Right lobe of liver (tissue), 6 donors: ENCODE results near the gene DERL3. TPM values are rescaled to one million over a fixed set of nuclear protein-coding genes. Genes with fewer than 3 reads are reported as not detected.
A peak's percentile ranks its signal among the peaks of the same experiment; 100 is the strongest.

Experiments
- ATAC-seq, 4 donors: fragments of 200-7000 bp; cut with Tn5 transposase; one replicate each; pipeline ENCODE4 v1.9.1; 2020; ENCODE audit warnings: mild to moderate bottlenecking in 4 of 4, moderate library complexity in 4 of 4
- DNase-seq, 3 donors: peaks; one replicate each; pipeline ENCODE4 v3.0.0-alpha.2; 2020
- H3K27ac ChIP-seq, 3 donors: fragments of 200-600 bp; one replicate each; pipeline ENCODE4 v1.8.0; 2022
- H3K27me3 ChIP-seq, 2 donors: fragments of 200-600 bp; one replicate each; pipeline ENCODE4 v1.8.0; 2022
- H3K36me3 ChIP-seq, 4 donors: fragments of 200-600 bp; sonication (generic) in 1 of 4; one replicate each; pipeline versions ENCODE4 v1.5.1 to v1.8.0; 2017 to 2022; ENCODE audit warnings: control low read depth in 1 of 4
- H3K4me1 ChIP-seq, 4 donors: fragments of 200-600 bp; sonication (generic) in 1 of 4; one replicate each; pipeline versions ENCODE4 v1.5.1 to v1.8.0; 2017 to 2022; ENCODE audit warnings: control low read depth in 1 of 4
- H3K4me3 ChIP-seq, 3 donors: fragments of 200-600 bp; one replicate each; pipeline ENCODE4 v1.8.0; 2022
- H3K9me3 ChIP-seq, 4 donors: fragments of 200-600 bp; sonication (generic) in 1 of 4; one replicate each; pipeline versions ENCODE4 v1.5.1 to v1.8.0; 2017 to 2022; ENCODE audit warnings: control low read depth in 1 of 4
- CTCF ChIP-seq, 4 donors: fragments of 200-600 bp in 3 of 4; fragments of 450-650 bp in 1 of 4; IDR thresholded peaks; one replicate each; pipeline versions ENCODE4 v1.5.1 to v1.8.0; 2016 to 2022; ENCODE audit warnings: antibody characterized with exemption in 4 of 4, mild to moderate bottlenecking in 2 of 4
- POLR2A ChIP-seq: fragments of 450-650 bp; IDR thresholded peaks from one replicate; pipeline ENCODE4 v1.6.1; 2017; ENCODE audit warnings: antibody characterized with exemption, mild to moderate bottlenecking
- WGBS: methylation state at CpG from one replicate; pipeline ENCODE4 v1.1.6; 2018; ENCODE audit warnings: low coverage, low lambda C conversion rate; ENCODE audit not compliant: insufficient coverage; ENCODE audit errors: missing lambda C conversion rate; 5-methylcytosine and 5-hydroxymethylcytosine counted together
- intact Hi-C, 2 donors: fragments of 100-400 bp; cut with DNase I; formaldehyde crosslinking; loops; one replicate each; pipeline versions ENCODE4 v1.11.2 to v1.14.1; 2022
- total RNA-seq, 6 experiments: library from RNA; depleted of rRNA in 2 of 6; stranded (reverse); fragments of >200 nt in 2 of 6; fragmentation: NEBNext Ultra II Directional in 3 of 6; extraction: Animal tissue kit (Norgen Biotek cat#: 25700) in 3 of 6; gene quantifications; one replicate each; pipeline versions ENCODE4 v1.1.0 to v1.2.4, GENCODE V29; 2016 to 2023
- donor health status: DM: no; HTN: yes; CAD: no.
- donor health status: DM: no; HTN: no; CAD: no.
- donor health status: DM: no; HTN: no; CAD: no.
- donor health status: DM: no; HTN: yes; CAD: no.
- donor health status: DM: no; HTN: yes; CAD: no.

The DERL3 gene
- total RNA-seq, 6 experiments from 2014 or later, result 1.1 to 7.1 (median 4.1) TPM

GRCh38 chr22:23856721-23857605, 18.2 kb upstream of the DERL3 start:
- Histone ChIP-seq H3K36me3 (no peaks in the 10 kb centered on the region), H3K9me3 (no peaks in the 10 kb centered on the region), H3K4me1 (peaks cover 0 to 10% (median 0%) of the 10 kb centered on the region in 4 donors), H3K4me3 (peak overlapping the region; percentile 62 to 78 (median 65)), H3K27me3 (no peaks in the 10 kb centered on the region), H3K27ac (peak overlapping the region; percentile 57 to 80 (median 77))
- DNase-seq (peak in 1 of 3 donors; percentile 47), ATAC-seq (peak; percentile 48 to 67 (median 62))
- no peak for TF ChIP-seq POLR2A
- TF ChIP-seq CTCF (IDR thresholded peaks at IDR 0.05), result no peak
- intact Hi-C loops, result no loop called here
- 5% methylated on average over 30 of the region's 58 CpGs for WGBS

DNA sequence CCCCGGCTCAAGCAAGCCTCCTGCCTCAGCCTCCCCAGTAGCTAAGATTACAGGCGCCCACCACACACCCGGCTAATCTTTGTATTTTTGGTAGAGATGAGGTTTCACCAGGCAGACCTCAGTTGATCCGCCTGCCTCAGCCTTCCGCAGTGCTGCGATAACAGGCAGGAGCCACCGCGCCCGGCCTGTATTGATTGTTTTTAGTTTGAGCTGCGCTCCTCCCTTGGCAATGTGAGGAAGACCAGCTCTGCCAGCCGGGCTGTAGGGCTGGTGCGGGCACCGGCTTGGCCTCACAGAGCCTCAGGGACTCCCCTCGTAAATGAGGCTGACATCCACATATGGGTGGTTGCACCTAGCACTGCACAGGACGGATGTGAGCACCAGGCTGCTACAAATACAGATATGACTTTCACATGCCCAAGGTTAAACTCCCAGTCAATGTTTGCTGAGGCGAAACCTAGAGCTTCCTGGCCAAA, 11.4 kb upstream of the DERL3 start:
- TF ChIP-seq POLR2A, result no peak
- no peak for TF ChIP-seq CTCF (IDR thresholded peaks at IDR 0.05)
- Histone ChIP-seq H3K27ac (no peak overlapping the region), H3K27me3 (no peaks in the 10 kb centered on the region), H3K4me3 (peak overlapping the region; percentile 29 to 41 (median 32)), H3K36me3 (no peaks in the 10 kb centered on the region), H3K4me1 (peaks cover 0 to 11% (median 0%) of the 10 kb centered on the region in 4 donors), H3K9me3 (no peaks in the 10 kb centered on the region)
- 25% methylated on average over 10 of the region's 16 CpGs for WGBS
- intact Hi-C loops, result no loop called here
- DNase-seq (peak; percentile 71 to 75 (median 74)), ATAC-seq (peak; percentile 72 to 84 (median 80))

GRCh38 chr22:23849009-23850006, 10.5 kb upstream of the DERL3 start:
- Histone ChIP-seq H3K9me3 (no peaks in the 10 kb centered on the region), H3K36me3 (no peaks in the 10 kb centered on the region), H3K27me3 (no peaks in the 10 kb centered on the region), H3K4me1 (peaks cover 0 to 11% (median 0%) of the 10 kb centered on the region in 4 donors), H3K4me3 (peak overlapping the region; percentile 29 to 41 (median 32)), H3K27ac (no peak overlapping the region)
- ATAC-seq (peak; percentile 86 to 95 (median 91)), DNase-seq (peak; percentile 84 to 86 (median 85))
- peak in 3 of 4 donors; percentile 98 to 99 (median 98) for TF ChIP-seq CTCF (IDR thresholded peaks at IDR 0.05)
- no peak for TF ChIP-seq POLR2A
- intact Hi-C loops, result loop anchor here (5.0 kb wide), 2 partner anchors 72 to 82 kb away; partner anchors contain the start of gene CHCHD10 (in 1 of the 2)
- 4% methylated on average over 20 of the region's 62 CpGs for WGBS
